ENCODE measurements around the gene ZFAND6.
"Not testable (repeated sequence)": the region's sequence is repeated elsewhere in the genome, so short reads cannot be mapped to it uniquely, and the experiment has no call there.

ZFAND6 gene

GRCh38 chr15:80151148-80151547 lies 91.7 kb downstream of the ZFAND6 start:
- DNase-seq (ENCODE audit: low read depth in 2 of 2): no peak

- DNase-seq (ENCODE audit: low read depth in 2 of 2): no peak
Observed at GRCh38 chr15:80151576-80151975, 92.1 kb downstream of the ZFAND6 start.

- DNase-seq (ENCODE audit: low read depth in 2 of 2): peak; percentile 70 to 77
Observed at GRCh38 chr15:80152180-80152895, 92.9 kb downstream of the ZFAND6 start.

GRCh38 chr15:80152896-80153876 lies 93.7 kb downstream of the ZFAND6 start, which contains the start of gene FAH:
TSS of gene FAH (plus strand) at chr15:80152999. CDS start at chr15:80153055, 56 bp downstream.
- DNase-seq (ENCODE audit: low read depth in 2 of 2): no peak

GRCh38 chr15:80153900-80154299 lies 94.4 kb downstream of the ZFAND6 start:
- no peak for DNase-seq (ENCODE audit: low read depth in 2 of 2)

- DNase-seq (ENCODE audit: low read depth in 2 of 2): no peak
Observed at GRCh38 chr15:80154336-80154735, 94.9 kb downstream of the ZFAND6 start.

- DNase-seq (ENCODE audit: low read depth in 2 of 2): no peak
Observed at GRCh38 chr15:80155001-80155377, 95.5 kb downstream of the ZFAND6 start.

GRCh38 chr15:80155378-80156175 lies 96.1 kb downstream of the ZFAND6 start:
- DNase-seq (ENCODE audit: low read depth in 2 of 2): not testable (repeated sequence)

- no peak for DNase-seq (ENCODE audit: low read depth in 2 of 2)
Observed at GRCh38 chr15:80156176-80156720, 96.8 kb downstream of the ZFAND6 start.

- DNase-seq (ENCODE audit: low read depth in 2 of 2): no peak
Observed at GRCh38 chr15:80157215-80157614, 97.7 kb downstream of the ZFAND6 start.

- no peak for DNase-seq (ENCODE audit: low read depth in 2 of 2)
Observed at GRCh38 chr15:80159301-80159700, 99.8 kb downstream of the ZFAND6 start.

- no peak for DNase-seq (ENCODE audit: low read depth in 2 of 2)
Observed at GRCh38 chr15:80159811-80160569, 100.5 kb downstream of the ZFAND6 start.

GRCh38 chr15:80160570-80161156 lies 101.2 kb downstream of the ZFAND6 start:
- no peak for DNase-seq (ENCODE audit: low read depth in 2 of 2)

GRCh38 chr15:80161468-80162016 lies 102.1 kb downstream of the ZFAND6 start:
- no peak for DNase-seq (ENCODE audit: low read depth in 2 of 2)

GRCh38 chr15:80162059-80162554 lies 102.6 kb downstream of the ZFAND6 start:
- no peak for DNase-seq (ENCODE audit: low read depth in 2 of 2)

- no peak for DNase-seq (ENCODE audit: low read depth in 2 of 2)
Observed at GRCh38 chr15:80163217-80163616, 103.7 kb downstream of the ZFAND6 start.

- no peak for DNase-seq (ENCODE audit: low read depth in 2 of 2)
Observed at GRCh38 chr15:80163897-80164296, 104.4 kb downstream of the ZFAND6 start.

- no peak for DNase-seq (ENCODE audit: low read depth in 2 of 2)
Observed at GRCh38 chr15:80167936-80168335, 108.5 kb downstream of the ZFAND6 start.

GRCh38 chr15:80168421-80168820 lies 108.9 kb downstream of the ZFAND6 start:
- DNase-seq (ENCODE audit: low read depth in 2 of 2): no peak

Data from stimulated activated CD8-positive, alpha-beta memory T cell treated with anti-CD3 and anti-CD28 coated beads, Interleukin-2, amount 100 ng/mL, for 1 hour (primary cell).